ENCODE data around the gene KDELR1.

GRCh38 chr19:48340995-48341394, 50.4 kb downstream of the KDELR1 start:
- TF ChIP-seq CTCF (IDR thresholded peaks at IDR 0.05) = no peak
- TF ChIP-seq POLR2A (IDR thresholded peaks at IDR 0.05) = no peak
